ENCODE measurements around the gene PDGFRA.
"Not testable (repeated sequence)": the region's sequence is repeated elsewhere in the genome, so short reads cannot be mapped to it uniquely, and the experiment has no call there.

PDGFRA gene

DNA sequence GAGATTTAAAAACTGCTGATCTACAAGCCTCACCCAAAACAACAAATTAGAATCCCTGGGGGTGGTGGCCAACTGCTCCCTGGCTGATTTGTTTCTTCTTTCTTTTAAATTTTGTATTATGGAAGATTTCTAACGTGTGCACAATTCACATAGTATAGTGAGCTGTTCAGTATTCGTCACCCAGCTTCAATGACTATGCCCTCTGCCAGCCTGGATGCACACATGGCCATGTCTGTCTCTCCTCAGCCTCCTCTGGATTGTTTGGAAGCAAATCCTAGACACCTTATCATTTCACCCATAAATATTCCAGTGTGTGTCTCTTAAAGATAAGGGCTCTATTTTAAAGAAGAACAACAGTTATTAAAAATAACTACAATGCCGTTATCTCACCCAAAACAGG lies 61.9 kb downstream of the PDGFRA start:
- H3K27ac Mint-ChIP-seq, result no peak overlapping the region
- H3K27me3 Mint-ChIP-seq, result peaks cover 7% of the 10 kb centered on the region
- no peaks in the 10 kb centered on the region for H3K4me1 Mint-ChIP-seq
- ATAC-seq, result no peak
- no peak overlapping the region for H3K4me3 Mint-ChIP-seq
- H3K36me3 Mint-ChIP-seq (ENCODE audit: low read depth), result no peaks in the 10 kb centered on the region
- H3K9me3 Mint-ChIP-seq, result no peaks in the 10 kb centered on the region
- DNase-seq, result no peak

DNA sequence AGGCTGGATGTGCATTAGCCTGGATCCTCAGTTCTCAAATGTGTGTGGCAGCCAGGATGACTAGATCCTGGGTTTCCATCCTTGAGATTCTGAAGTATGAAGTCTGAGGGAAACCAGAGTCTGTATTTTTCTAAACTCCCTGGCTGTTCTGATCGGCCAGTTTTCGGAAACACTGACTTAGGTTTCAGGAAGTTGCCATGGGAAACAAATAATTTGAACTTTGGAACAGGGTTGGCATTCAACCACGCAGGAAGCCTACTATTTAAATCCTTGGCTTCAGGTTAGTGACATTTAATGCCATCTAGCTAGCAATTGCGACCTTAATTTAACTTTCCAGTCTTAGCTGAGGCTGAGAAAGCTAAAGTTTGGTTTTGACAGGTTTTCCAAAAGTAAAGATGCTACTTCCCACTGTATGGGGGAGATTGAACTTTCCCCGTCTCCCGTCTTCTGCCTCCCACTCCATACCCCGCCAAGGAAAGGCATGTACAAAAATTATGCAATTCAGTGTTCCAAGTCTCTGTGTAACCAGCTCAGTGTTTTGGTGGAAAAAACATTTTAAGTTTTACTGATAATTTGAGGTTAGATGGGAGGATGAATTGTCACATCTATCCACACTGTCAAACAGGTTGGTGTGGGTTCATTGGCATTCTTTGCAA lies 67.6 kb downstream of the PDGFRA start:
- no peak for ATAC-seq
- Mint-ChIP-seq H3K36me3 (ENCODE audit: low read depth) (no peaks in the 10 kb centered on the region), H3K27ac (no peak overlapping the region), H3K4me3 (no peak overlapping the region), H3K9me3 (no peaks in the 10 kb centered on the region), H3K4me1 (no peaks in the 10 kb centered on the region), H3K27me3 (peaks cover 4% of the 10 kb centered on the region)
- no peak for DNase-seq

DNA sequence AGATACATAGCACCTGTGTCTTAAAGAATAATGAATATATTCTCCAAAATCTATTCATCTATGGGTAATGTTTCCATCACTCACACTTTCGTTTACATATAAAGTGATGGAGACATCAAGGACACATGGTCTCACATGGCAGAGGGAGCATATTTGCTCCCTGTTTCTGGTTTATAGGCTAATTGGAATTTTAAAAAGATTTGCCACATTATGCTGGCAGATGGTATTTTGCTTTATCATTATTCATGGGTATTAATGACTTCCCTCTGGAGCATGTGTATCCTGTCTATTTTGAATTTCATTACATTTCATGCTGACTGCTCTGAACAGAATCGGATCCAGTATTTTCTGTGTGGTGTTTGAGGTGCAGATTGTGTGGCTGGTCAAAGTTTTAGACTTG lies 79.0 kb downstream of the PDGFRA start:
- no peaks in the 10 kb centered on the region for H3K4me1 Mint-ChIP-seq
- H3K4me3 Mint-ChIP-seq, result no peak overlapping the region
- no peak for ATAC-seq
- H3K9me3 Mint-ChIP-seq, result peaks cover 25% of the 10 kb centered on the region
- H3K27me3 Mint-ChIP-seq, result peaks cover 15% of the 10 kb centered on the region
- H3K27ac Mint-ChIP-seq, result no peak overlapping the region
- no peaks in the 10 kb centered on the region for H3K36me3 Mint-ChIP-seq (ENCODE audit: low read depth)
- no peak for DNase-seq

DNA sequence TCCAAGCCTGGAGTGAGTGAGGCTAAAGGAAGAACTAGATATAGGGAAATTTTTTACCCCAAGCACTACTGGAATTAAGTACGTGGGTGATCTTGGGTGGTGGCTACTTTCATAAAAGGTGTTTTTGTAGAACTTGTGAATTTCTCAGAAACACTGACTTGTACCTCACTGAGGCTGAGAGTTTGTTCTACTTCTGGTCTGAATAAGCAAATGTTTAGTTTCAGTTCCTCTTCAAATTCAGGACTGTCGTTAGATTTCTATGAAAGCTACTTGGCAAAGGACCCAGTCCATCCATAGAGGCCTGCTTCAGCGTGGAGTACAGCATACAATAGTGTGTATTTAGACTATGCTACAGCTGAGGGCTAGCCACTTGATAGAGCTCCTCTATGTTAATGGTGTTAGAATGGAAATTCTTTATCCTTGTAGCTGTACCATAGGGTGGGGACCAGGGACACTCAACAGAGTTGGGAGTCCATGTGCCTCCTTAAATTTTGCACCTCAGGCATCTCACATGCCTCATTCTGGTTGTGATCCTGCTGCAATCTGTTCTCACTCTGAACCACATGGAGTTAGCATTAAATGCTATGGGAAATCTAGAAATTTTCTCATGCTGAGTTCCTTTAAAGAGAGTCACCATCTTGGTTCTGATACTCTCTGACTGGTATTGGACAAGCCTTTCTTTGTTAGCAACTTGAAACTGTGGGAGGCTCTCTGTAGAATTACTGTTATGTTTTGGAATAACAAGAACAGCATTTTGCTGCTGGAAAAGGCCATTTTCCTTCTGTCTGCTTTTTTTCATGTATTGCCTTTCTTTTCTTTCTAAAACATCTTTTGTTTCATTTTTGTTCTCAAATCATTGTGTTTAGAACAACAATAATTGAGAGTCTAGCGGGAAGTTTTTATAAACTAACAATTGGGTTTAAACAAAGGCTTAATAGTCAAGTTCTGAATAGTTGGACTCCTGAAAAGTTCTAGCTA lies 86.8 kb downstream of the PDGFRA start:
- no peaks in the 10 kb centered on the region for H3K36me3 Mint-ChIP-seq (ENCODE audit: low read depth)
- no peak overlapping the region for H3K4me3 Mint-ChIP-seq
- no peak for DNase-seq
- H3K4me1 Mint-ChIP-seq, result peaks cover 6% of the 10 kb centered on the region
- peaks cover 12% of the 10 kb centered on the region for H3K27me3 Mint-ChIP-seq
- no peaks in the 10 kb centered on the region for H3K9me3 Mint-ChIP-seq
- no peak overlapping the region for H3K27ac Mint-ChIP-seq
- peak; percentile 33 for ATAC-seq

DNA sequence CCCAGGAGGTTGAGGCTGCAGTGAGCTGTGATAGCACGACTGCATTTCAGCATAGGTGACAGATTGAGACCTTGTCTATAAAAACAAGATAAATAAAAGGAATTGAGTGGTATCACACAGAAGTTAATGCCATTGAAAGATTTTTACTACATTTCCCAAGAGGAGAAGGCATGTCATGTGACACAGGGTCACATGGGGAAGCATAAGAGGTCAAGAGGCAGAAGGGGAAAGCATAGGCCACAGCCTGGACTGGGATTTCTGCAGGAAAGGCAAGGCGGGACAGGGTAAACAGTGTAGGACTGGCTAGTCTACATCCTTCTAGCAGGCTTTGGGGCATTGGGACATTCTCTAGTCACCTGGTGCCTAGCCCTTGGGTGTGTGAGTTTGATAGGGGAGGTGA lies 88.6 kb downstream of the PDGFRA start:
- H3K27ac Mint-ChIP-seq, result no peak overlapping the region
- H3K9me3 Mint-ChIP-seq, result no peaks in the 10 kb centered on the region
- H3K27me3 Mint-ChIP-seq, result peaks cover 8% of the 10 kb centered on the region
- no peak for DNase-seq
- H3K4me1 Mint-ChIP-seq, result peaks cover 6% of the 10 kb centered on the region
- no peaks in the 10 kb centered on the region for H3K36me3 Mint-ChIP-seq (ENCODE audit: low read depth)
- no peak for ATAC-seq
- H3K4me3 Mint-ChIP-seq, result no peak overlapping the region

DNA sequence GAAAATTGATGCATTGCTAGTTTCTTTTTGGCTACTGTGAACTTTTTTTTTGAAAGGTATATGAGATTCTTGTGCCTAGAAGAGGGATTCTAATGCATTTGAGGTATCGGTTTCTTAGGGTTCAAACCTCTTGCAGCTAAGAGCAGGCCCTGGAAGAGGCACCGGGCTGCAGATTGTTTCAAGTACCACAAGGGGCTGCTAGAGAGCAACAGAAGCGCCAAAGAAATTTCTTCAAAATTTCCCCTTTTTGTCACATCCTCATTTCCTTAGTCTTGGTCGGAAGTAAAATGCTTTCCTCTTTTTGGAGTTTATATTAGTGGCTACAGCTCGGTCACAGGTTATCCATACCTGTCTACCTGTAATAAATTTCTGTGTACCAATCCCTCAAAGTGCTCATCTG lies 89.8 kb downstream of the PDGFRA start:
- ATAC-seq, result no peak
- Mint-ChIP-seq H3K4me1 (peaks cover 6% of the 10 kb centered on the region), H3K27ac (no peak overlapping the region), H3K9me3 (no peaks in the 10 kb centered on the region), H3K4me3 (no peak overlapping the region), H3K27me3 (peaks cover 3% of the 10 kb centered on the region), H3K36me3 (ENCODE audit: low read depth) (no peaks in the 10 kb centered on the region)
- DNase-seq, result peak; percentile 9

DNA sequence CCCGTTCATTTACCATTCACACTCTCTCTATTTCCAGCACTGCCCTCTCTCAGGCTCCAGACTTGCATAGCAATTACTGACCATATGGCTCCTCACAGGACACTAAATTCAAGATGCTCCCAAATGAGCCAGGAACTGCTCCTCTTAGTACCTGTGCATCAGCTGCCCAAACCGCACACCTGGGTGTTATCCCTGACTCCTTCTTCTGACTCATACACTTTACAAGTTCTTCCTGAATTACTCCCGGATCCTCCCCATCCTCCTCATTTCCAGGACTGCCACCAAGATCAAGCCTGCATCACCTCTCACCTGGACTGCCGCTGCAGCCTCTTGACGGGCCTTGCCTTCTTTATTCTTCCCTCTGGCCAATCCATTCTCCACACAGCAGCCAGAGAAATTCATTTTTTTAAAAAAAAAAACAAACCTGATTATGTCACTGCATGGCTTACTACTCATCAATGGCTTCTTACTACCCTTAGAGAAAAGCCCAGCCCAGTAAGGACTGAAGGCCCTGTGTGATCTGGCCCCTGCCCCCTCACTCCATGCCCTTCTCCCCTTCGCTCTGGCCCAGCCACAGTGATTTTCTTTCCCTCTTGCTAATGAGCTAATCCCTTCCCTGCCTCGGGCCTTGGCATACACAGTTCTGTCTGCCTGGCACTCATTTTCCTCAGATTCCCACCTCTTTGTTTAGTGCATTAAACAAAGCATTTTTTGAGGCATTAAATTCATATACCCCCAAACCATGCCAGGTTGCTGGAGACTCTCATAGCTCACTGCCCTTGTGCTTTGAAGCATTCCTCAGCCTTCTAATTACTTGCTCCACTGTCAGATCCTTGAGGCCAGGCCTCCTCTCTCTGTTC lies 92.0 kb downstream of the PDGFRA start:
- no peak overlapping the region for H3K4me3 Mint-ChIP-seq
- ATAC-seq, result no peak
- H3K4me1 Mint-ChIP-seq, result no peaks in the 10 kb centered on the region
- H3K9me3 Mint-ChIP-seq, result no peaks in the 10 kb centered on the region
- DNase-seq, result no peak
- H3K27ac Mint-ChIP-seq, result no peak overlapping the region
- no peaks in the 10 kb centered on the region for H3K27me3 Mint-ChIP-seq
- H3K36me3 Mint-ChIP-seq (ENCODE audit: low read depth), result no peaks in the 10 kb centered on the region

DNA sequence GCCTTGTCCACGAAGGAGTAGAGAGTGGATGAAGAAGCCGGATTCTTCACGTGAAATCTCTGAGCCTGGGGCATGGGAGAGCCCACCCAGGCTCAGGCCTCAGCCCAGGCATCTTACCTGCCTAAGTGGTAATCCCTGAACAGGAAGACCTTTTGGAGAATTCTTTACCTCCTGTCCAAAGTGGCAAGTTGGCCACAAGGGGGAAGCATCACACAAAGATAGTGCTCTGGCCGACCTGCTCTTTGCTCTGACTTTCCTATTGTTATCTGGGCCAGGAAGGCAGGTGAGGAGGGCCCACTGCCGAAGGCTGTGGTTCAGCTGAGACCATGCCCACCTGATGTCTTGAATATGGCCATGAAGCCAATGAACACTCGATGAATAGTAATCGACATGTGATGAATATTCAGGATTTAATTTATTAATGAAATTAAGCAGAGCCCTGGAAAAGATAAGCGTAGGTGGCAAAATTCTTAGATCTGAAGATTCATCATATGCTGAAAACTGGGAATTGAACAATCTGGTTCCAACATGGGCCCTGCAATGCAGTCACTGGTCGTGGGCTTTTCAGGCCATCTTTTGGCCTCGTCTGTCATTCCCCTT lies 93.8 kb downstream of the PDGFRA start:
- peak; percentile 57 for ATAC-seq
- Mint-ChIP-seq H3K36me3 (ENCODE audit: low read depth) (no peaks in the 10 kb centered on the region), H3K4me1 (no peaks in the 10 kb centered on the region), H3K27me3 (no peaks in the 10 kb centered on the region), H3K9me3 (no peaks in the 10 kb centered on the region), H3K27ac (no peak overlapping the region), H3K4me3 (no peak overlapping the region)
- peak; percentile 40 for DNase-seq

DNA sequence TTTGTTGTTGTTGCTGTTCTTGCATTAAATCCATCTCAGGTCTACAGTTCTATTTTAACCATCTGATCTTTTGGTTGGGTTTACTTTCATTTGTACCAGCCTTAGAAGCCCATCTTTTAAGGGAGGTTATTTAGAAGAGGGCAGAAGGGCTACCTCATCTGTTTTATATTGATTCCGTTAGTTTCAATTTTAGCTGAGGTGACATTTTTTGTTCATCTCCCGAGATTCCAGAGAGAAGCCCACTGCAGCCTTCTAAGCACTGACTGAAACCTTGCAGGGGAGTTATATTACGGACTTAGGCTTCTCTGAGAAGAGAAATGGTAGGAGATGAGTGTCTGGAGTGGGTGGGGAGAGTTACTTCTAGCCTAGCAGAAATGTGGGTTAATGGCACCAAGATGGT lies 101.8 kb downstream of the PDGFRA start:
- H3K9me3 Mint-ChIP-seq, result no peaks in the 10 kb centered on the region
- H3K27me3 Mint-ChIP-seq, result no peaks in the 10 kb centered on the region
- H3K4me1 Mint-ChIP-seq, result no peaks in the 10 kb centered on the region
- no peak for DNase-seq
- H3K4me3 Mint-ChIP-seq, result no peak overlapping the region
- no peak overlapping the region for H3K27ac Mint-ChIP-seq
- no peak for ATAC-seq
- H3K36me3 Mint-ChIP-seq (ENCODE audit: low read depth), result no peaks in the 10 kb centered on the region

DNA sequence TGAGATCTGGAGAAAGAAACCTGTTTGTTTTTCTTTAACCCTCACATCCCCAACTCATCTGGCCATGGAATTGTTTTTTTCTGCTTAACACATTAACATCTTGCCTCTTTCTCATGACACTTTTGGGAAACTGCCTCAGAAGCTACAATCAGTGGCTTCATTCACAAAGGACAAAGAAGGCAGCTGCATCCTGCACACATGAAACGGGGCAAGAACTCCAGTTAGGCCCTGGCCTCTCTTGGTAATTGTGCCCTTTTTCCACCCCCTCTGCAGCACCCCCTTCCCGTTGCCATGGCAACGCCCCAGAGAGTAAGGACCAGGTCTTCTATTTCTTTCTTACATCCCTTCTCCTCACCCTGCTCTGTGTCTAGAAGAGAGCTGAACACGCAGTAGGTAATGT lies 103.4 kb downstream of the PDGFRA start:
- Mint-ChIP-seq H3K4me3 (no peak overlapping the region), H3K36me3 (ENCODE audit: low read depth) (no peaks in the 10 kb centered on the region), H3K27me3 (peaks cover 2% of the 10 kb centered on the region), H3K9me3 (no peaks in the 10 kb centered on the region), H3K27ac (no peak overlapping the region), H3K4me1 (no peaks in the 10 kb centered on the region)
- no peak for ATAC-seq
- DNase-seq, result no peak

DNA sequence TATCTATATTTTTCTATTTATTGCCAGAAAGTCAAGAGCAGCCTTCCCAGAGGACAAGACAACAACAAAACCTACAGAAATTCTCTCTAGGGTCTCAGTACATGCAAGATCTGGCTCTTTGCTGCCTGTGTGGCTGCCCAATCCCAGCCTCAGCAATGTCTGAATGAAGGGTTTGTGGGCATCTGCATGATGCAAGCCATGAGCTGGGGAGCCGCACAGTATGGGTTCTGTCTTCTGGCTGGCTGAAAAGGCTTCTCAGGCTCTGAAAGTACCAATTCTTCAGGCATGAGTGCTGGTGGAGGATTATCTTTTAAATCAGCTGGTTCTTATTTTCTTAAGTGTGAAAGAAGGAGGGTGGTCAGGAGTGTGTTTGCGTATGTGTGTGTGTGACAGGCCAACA lies 104.6 kb downstream of the PDGFRA start:
- Mint-ChIP-seq H3K4me1 (no peaks in the 10 kb centered on the region), H3K27me3 (peaks cover 2% of the 10 kb centered on the region), H3K4me3 (no peak overlapping the region), H3K27ac (no peak overlapping the region), H3K9me3 (no peaks in the 10 kb centered on the region), H3K36me3 (ENCODE audit: low read depth) (no peaks in the 10 kb centered on the region)
- no peak for DNase-seq
- no peak for ATAC-seq

DNA sequence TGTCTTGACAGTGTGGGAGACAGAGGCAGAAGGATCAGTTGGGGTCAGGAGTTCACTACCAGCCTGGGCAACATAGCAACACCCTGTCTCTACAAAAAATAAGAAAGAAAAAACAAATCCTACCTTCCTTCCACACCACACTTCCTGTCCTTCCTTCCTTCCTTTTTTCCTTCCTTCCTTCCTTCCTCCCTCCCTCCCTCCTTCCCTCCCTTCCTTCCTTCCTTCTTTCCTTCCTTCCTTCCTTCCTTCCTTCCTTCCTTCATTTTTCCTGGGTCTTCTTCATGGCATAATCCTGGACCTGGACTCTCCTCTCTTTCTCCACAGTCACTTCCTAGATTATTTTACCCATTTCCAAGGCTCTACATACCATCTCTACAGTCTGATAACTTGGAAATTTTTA lies 105.7 kb downstream of the PDGFRA start:
- H3K27ac Mint-ChIP-seq; H3K9me3 Mint-ChIP-seq; H3K27me3 Mint-ChIP-seq; ATAC-seq; H3K4me1 Mint-ChIP-seq; H3K4me3 Mint-ChIP-seq; DNase-seq; H3K36me3 Mint-ChIP-seq (ENCODE audit: low read depth): not testable (repeated sequence)

DNA sequence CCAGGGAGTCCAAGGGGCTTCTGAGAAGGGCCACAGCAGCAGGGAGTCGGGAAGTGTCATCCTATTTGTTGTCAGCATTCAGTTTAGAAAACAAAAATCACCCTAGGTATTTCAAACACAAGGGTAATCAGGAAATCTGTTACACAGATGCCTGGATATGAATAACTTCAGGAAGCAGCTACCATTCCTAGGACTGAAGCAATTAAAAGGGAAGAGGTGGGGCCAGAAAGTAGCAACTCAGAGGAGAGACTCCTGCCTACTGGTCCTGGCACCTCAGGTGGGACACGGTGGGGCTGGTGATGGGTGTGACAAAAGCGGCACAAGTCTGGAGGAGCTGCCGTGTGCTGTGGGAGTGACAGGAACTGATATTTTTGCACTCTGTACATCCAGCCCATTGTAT lies 107.9 kb downstream of the PDGFRA start:
- Mint-ChIP-seq H3K9me3 (no peaks in the 10 kb centered on the region), H3K27me3 (peaks cover 2% of the 10 kb centered on the region), H3K4me1 (no peaks in the 10 kb centered on the region), H3K4me3 (no peak overlapping the region), H3K27ac (no peak overlapping the region), H3K36me3 (ENCODE audit: low read depth) (no peaks in the 10 kb centered on the region)
- ATAC-seq (no peak), DNase-seq (no peak)

DNA sequence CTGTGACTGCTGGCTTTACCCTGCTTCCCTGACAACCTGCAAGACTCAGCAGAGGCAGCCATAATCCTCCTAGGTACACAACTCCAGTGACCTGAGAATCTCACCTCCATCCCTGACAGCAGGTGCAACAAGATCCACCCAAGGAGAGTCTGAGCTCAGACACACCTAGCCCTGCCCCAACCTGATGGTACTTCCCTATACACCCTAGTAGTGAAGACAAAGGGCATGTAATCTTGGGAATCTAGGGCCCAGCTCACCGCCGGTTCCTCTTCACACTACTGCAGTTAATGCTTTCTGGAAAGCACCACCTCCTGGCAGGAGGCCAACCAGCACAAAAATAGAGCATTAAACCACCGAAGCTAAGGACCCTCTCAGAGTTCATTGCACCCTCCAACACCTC lies 113.0 kb downstream of the PDGFRA start:
- H3K4me1 Mint-ChIP-seq; H3K27me3 Mint-ChIP-seq; ATAC-seq; H3K4me3 Mint-ChIP-seq; DNase-seq; H3K36me3 Mint-ChIP-seq (ENCODE audit: low read depth); H3K27ac Mint-ChIP-seq; H3K9me3 Mint-ChIP-seq: not testable (repeated sequence)

Measured in activated naive CD8-positive, alpha-beta T cell treated with anti-CD3 and anti-CD28 coated beads, Interleukin-2, amount 50 U/mL, for 24 hours (primary cell).